ENCODE results near the gene NKD2. TPM values are rescaled to one million over a fixed set of nuclear protein-coding genes. Genes with fewer than 3 reads are reported as not detected.

Gene NKD2
- total RNA-seq, 1 donor from 2014 or later, result 12.7 TPM

DNA sequence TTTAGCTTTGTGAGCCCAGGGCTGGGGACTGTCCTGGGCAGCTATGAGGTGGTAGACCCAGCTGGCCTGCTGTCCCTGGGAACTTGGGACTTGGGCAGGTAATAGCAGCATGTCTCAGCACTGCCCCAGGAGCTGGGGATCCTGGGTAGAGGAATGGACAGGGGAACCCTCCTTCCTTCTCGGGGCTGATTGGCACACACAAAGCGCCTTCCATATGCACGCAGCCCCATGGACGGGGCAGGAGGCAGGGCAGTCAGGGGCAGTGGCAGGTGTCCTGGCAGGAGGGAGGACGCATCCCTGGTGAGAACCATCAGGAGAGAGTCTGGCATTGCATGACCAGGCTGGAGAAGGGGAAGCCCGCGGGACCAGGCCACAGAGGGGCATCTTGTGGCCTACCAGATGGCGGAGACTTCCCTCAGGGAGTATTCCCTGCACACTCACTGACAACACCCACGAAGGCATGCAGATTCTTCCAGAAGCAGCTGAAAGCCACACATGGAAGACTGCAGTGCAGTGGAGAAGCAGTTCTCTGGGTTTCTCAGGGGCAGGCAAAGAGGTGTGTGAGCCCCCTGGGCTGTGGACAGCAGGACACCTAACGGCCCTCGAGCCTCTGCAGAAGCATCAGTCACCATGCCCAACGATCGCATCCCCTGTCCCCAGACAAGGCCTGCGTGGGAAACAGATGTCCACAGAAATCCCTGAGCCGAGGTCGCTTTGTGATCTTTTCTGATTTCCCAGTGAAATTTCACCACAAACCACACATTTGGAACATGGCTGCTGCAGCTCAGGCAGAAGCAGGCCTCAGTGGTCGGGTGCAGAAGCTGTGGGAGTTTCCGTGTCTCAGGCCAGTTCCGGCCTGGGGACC lies 7.0 kb upstream of the NKD2 start:
- no peak for DNase-seq

DNA sequence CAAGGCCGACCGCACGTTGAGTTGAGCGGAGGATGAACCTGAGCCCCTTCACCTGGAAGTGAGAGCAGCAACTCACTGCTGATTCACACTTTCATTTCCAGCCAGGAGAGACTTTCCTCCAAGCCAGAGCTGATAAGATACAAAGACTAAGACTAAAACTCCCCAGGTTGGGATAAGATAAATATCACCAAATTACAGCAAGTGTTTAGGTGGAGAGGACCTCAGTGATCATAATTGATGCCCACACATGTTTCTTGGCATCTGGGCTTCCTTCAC lies 6.4 kb upstream of the NKD2 start:
- DNase-seq, result no peak

- DNase-seq, result no peak
Observed at GRCh38 chr5:1002836-1003235, 5.8 kb upstream of the NKD2 start.

- DNase-seq, result no peak
Observed at GRCh38 chr5:1003296-1003937, 5.2 kb upstream of the NKD2 start.

GRCh38 chr5:1004461-1005248 lies 3.9 kb upstream of the NKD2 start:
- peak; percentile 42 for DNase-seq

GRCh38 chr5:1005249-1005851 lies 3.3 kb upstream of the NKD2 start:
- no peak for DNase-seq

DNA sequence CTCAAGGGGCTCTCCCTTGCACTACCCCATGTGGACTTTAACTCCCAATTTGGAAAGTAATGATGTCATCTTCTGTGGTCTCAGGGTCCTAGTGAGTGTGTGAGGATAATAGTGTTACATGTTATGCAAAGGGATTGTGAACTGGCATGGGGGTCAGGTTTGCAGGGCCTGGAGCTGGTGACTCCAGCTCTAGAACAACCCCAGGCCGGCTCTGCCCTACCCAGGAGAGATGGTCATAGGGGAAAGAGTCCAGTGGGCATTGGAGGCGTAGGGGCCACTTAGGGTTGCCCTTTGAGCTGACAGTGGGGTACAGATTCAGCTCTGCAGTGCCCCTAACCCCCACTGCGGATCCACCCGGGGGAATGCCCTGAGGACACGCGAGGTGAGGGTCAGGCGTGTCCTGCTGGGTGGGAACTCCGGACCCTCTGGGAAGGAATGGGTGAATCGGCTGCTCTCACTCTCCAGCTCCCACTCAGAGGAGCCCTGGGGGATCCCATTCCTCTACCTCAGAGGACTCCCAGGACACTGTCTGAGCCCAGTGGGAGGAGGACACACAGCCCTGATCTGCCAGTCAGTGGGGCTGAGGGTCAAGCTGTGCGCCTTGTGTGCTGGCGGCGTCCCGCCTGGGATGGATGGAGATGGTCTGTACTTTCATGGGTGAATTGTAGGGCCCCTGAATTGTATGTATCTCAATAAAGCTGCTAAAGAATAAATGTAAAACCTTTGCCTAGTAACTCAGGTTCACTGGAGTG lies 2.5 kb upstream of the NKD2 start:
- DNase-seq, result no peak

GRCh38 chr5:1006656-1007071 lies 1.9 kb upstream of the NKD2 start:
- no peak for DNase-seq

- no peak for DNase-seq
Observed at GRCh38 chr5:1007221-1007680, 1.4 kb upstream of the NKD2 start.

DNA sequence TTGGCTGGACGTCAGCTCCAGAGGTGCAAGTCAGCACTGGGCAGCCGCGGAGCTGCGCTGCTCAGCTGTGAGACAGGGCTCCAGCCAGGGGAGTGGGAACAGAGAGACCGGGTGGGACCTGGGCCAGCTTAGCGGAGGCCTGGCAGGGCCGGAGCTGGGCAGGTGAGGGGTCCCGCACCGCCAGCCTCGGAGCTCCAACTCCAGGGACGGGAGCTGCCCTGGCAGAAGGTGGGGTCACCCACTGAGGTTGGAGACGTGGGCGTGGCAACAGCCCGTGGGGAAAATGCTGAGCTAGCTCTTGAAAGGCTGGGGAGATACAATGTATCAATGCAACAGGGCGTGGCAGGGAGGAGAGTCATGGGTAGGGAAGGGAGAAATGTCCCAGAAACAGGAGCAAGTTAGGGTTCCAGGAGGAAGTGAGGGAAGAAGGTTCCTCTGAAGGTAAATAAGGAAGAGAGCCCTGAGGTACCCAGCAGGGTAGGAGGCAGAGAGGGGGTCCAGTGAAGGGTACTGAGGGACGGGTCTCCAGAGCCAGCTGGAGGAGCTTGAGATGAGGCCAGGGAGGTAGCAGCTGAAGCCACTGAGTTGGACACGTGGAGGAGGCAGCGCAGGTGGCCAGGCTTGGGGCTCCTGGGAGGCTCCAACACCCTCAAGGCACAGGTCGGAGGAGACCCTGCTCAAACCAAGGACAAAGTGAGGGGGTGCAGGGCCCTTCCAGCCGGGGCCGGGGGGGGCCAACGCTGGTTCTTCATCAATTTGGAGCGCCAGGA lies 736 bp upstream of the NKD2 start:
- DNase-seq, result no peak

DNA sequence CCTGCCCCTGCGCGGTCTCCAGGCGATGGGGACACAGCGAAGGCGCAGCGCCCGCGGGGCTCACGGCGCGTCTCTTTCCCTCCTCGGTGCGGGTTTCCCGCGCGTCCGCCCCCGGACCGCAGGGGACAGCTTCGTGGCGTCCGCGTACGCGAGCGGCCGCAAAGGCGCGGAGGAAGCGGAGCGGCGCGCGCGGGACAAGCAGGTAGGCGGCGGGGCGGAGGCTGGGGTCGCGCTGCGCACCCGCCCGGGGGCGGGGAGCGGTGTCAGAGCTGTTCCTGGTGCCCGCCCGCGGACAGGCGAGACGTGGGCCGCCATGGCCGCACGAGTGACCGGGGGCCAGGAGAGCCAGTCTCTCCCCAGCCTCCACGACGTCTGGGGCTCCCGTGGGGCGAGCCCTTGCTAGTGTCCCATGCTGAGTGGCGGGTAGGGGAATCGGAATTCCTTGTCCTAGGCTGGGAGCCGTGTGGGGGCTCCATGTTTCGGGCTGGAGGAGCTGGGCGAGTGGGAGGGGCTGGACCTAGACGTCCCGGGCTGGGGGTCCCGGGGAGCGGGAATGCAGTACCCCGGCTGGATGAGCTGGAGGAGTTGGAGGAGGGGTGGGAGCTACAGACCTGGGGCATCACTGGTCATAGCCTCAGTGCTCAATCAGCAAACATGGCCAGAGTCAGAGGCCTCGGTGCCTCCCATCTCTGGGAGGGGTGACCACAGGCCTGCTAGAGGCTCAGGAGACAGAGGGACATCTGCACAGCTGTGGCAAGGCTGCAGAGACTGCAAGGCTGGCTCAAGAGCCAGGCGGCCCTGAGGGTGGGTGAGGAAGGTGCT lies 968 bp downstream of the NKD2 start:
- no peak for DNase-seq

- DNase-seq, result no peak
Observed at GRCh38 chr5:1010181-1010510, 1.5 kb downstream of the NKD2 start.

DNA sequence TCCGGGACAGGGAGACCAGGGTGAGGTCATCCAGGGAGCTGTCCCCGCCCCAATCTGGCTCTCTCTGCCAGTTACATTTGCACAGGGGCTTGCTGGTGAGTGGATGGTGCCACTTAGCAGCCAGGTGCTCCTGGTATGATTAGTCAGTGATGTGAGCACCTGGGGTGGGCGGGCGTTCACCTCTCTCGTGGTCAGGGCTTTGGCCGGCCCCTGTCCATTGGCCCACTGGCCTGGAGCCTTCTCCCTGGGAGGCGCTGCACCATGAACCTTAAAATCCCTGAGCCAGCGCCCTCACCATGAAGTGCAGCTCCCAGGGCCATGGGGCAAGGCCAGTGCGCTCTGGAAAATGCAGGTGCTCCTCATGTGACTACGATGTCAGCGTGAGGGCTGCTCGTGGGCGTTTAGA lies 2.0 kb downstream of the NKD2 start:
- no peak for DNase-seq

DNA sequence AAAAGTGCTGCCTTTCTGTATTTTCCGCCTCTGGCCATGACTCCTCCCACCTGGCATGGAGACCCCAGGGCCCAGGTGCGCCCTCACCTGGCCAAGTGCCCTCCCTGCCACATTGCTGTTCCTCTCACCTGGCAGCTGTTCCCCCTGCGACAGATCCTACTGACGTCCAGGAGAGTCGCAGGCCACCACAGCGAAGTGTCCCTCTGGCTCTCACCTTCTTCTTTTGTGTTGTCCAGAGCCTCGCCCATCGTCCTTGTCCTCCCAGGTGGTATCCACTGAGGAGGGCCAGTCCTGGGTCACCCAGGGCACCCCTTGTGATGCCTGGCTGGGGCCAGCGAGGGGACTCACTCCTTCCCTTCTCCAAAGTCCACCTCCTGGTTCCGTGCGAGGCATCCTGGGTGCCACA lies 2.6 kb downstream of the NKD2 start:
- DNase-seq, result no peak

- no peak for DNase-seq
Observed at GRCh38 chr5:1011741-1012312, 3.2 kb downstream of the NKD2 start.

- no peak for DNase-seq
Observed at GRCh38 chr5:1012313-1012841, 3.8 kb downstream of the NKD2 start.

- no peak for DNase-seq
Observed at GRCh38 chr5:1012900-1013237, 4.3 kb downstream of the NKD2 start.

- DNase-seq, result no peak
Observed at GRCh38 chr5:1013238-1013947, 4.8 kb downstream of the NKD2 start.

GRCh38 chr5:1013948-1014301 lies 5.3 kb downstream of the NKD2 start:
- no peak for DNase-seq

Measured in skin of body (tissue), 2 donors.